ENCODE results near the gene CPSF4L.

CPSF4L gene

GRCh38 chr17:73232587-73233373 is 28.9 kb downstream of the CPSF4L start:
- no peak for DNase-seq (ENCODE audit: low read depth)

DNA sequence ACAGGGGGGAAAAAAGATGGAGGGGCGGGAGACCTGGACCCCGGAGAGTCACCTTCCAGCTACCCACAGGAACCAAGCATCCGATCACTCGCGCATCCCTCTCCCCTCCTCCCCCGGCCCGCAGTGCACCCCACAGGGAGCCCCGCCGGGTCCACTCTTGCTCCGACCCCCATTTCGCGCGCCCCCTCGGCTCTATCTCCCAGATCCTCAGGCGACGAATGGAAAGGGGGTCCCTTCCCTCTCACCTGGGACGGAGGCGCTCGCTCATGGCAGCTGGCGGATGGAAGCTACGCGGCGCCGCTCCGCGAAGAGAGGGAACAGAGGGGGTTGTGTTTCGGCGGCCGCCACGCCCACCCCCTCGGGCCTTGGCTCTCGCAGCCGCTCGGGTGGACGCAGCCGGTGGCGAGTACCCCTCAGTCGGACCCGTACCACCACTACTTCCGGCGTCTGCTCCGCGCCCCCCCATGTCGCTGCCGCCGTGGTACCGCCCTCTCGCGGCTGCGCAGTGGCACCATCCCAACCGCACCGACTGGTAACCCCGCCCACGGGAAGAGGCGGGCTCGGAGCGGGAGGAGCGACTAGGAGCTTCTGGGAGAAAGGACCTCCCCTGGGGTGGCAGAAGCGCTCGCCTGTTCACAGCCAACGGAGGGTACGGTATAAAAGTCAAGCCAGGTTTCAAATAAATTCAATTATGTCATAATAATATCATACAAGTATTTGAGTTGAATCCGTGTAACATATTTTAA is 29.7 kb downstream of the CPSF4L start:
- peak; percentile 97 for DNase-seq (ENCODE audit: low read depth)

GRCh38 chr17:73231395-73231794 is 30.3 kb downstream of the CPSF4L start:
- DNase-seq (ENCODE audit: low read depth), result no peak

- no peak for DNase-seq (ENCODE audit: low read depth)
These were observed 31.6 kb downstream of the CPSF4L start for GRCh38 chr17:73230088-73230487.

GRCh38 chr17:73228748-73229236 is 32.9 kb downstream of the CPSF4L start:
- no peak for DNase-seq (ENCODE audit: low read depth)

DNA sequence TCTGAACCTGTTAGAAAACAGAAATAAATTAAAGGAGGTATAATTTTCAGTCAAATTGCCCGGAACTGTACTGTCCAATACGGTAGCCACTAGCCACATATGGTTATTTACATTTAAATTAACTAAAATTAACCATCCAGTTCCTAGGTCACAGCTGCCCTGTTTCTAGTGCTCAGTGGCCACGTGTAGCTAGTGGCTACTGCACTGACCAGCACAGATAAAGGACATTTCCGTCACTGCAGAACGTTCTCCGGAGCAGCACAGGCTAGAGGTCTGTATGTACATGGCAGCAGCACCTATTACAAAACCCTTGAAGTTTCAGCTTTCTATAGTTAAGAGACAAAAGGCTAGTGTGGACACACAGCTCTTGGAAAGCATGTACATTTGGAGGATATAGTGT is 33.7 kb downstream of the CPSF4L start:
- DNase-seq (ENCODE audit: low read depth), result no peak

DNA sequence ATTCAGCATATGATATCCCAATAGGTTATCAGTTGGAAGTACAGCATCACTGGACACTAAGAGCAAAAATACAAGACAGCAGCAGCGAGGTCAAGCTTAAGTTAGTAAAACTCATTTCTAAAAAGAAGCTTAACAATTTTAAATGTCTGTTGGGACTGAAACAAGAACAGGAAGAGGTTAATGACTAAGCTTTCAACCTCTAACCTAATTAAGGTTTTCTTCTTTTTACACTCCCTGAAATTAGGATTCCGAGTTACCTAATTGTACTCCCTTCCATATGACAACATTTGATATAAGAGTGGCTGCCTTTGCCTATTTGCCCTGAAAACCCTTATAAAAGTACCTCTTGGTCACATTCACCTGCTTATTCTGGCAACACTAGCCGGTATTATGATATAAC is 34.3 kb downstream of the CPSF4L start:
- no peak for DNase-seq (ENCODE audit: low read depth)

- no peak for DNase-seq (ENCODE audit: low read depth)
These were observed 35.0 kb downstream of the CPSF4L start for GRCh38 chr17:73226556-73227172.

- no peak for DNase-seq (ENCODE audit: low read depth)
These were observed 36.9 kb downstream of the CPSF4L start for GRCh38 chr17:73224663-73225305.

DNA sequence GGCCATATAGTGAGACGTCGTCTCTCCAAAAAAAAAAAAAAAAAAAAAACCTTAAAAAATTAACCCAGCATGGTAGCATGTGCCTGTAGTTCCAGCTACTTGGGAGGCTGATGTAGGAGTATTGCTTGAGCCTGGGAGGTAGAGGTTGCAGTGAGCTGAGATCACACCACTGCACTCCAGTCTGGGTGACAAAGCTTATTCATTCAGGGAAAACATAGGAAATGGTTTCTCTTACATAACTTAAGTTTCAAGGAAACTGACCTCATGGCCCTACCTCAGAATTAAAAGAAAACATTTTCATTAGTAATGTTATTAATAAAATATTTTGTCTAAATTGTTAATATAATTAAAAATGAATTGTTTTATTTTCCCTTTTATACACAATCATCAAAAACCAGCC is 37.4 kb downstream of the CPSF4L start:
- DNase-seq (ENCODE audit: low read depth), result no peak

GRCh38 chr17:73223626-73224230 is 38.0 kb downstream of the CPSF4L start:
- DNase-seq (ENCODE audit: low read depth), result no peak

- DNase-seq (ENCODE audit: low read depth), result no peak
These were observed 46.2 kb downstream of the CPSF4L start for GRCh38 chr17:73215447-73215846.

GRCh38 chr17:73214851-73215250 is 46.8 kb downstream of the CPSF4L start:
- no peak for DNase-seq (ENCODE audit: low read depth)

- no peak for DNase-seq (ENCODE audit: low read depth)
These were observed 47.7 kb downstream of the CPSF4L start for GRCh38 chr17:73214008-73214407.

DNA sequence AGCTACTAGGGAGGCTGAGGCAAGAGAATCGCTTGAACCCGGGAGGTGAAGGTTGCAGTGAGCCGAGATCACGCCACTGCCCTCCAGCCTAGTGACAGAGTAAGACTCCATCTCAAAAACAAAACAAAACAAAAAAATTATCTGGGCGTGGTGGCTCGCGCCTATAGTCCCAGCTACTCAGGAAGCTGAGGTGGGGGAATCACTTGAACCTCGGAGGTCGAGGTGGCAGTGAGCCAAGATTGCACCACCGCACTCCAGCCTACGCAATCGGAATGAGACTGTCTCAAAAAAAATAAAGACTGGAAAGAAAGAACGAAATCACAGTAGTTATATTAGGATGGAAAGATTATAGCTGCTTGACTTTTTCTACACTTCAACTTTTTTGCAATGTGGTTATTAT is 49.9 kb downstream of the CPSF4L start:
- DNase-seq (ENCODE audit: low read depth), result no peak

DNA sequence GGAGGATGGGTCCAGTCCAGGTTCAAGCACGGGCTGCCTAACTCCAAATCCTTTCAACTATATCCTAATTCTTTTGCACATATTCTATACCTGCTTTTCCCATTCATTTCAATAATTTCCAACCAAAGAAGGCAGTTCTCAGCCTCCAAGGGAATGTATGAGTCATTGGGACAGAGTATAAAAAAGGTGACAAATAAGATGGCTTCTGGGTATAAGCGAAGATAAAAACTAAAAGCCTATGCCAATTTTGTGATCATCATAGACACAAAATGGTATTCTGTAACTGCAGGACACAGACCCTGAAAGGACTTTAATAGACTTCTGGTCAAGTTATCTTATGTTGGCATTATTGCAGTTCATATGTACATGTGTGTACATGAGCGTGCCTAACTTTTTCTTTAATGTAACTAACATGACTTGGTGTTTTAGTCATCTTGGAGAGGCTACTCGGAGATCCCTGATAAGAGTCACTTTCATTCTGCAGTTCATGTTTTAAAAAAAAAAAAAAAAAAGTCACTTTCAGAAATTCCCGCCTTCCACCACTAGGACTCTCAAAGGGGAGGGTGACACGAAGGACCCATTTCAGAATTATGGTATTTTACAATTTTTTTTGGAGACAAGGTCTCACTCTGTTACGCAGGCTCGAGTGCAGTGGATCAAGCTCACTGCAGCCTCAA is 51.5 kb downstream of the CPSF4L start:
- DNase-seq (ENCODE audit: low read depth), result no peak

DNA sequence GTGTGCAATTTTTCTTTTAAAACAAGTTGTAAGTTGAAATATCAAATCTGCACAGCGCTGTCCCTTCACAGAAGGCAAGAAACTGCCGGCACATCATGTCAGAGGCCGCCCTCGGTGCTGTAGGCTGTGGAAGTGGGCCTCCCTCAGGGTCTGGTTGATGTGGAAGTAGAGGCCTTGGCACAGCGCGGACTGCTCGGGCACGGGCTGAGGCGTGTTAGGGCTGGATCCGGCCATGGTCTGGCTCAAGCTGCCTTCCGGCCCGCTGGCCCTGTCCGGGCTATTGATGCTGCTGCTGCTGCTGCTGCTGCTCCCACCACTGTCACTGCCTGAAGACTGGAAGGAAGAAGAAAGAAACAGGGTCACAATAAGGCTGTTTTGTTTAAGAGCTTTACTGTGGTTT is 52.2 kb downstream of the CPSF4L start:
- DNase-seq (ENCODE audit: low read depth), result no peak

GRCh38 chr17:73208139-73208827 is 53.4 kb downstream of the CPSF4L start:
- DNase-seq (ENCODE audit: low read depth), result no peak

GRCh38 chr17:73205459-73205961 is 56.2 kb downstream of the CPSF4L start:
- no peak for DNase-seq (ENCODE audit: low read depth)

DNA sequence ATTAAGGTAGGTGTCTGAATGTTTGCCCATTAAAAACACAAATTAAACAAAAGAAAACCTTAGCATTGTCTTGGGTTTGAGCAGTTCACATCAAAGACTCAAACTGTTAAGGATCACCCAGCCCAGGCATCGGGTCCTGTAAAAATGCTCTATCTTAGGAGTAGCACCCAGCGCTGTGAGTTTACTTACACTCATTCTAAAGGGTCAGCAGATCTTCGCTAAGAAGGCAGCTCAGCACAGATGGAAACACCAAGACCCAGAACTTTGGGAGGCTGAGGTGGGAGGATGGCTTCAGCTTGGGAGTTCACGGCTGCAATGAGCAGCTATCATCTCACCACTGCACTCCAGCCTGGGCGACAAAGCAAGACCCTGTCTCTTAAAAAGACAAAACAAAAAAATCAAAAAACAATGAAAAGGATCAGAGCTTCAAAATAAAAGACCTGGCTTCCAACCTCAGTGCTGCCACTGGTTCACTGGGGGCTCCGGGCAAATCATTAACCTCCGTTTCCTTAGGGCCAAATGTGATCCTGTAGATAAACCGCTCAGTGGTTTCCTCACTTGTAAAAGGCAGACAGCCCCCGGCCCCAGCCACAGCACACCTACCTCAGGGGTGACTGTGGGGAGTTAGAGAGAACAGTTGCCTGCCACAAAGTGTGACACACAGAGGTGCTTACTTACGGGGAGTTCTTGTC is 57.7 kb downstream of the CPSF4L start:
- DNase-seq (ENCODE audit: low read depth), result no peak

Data from activated T-cell treated with anti-CD3 and anti-CD28 coated beads for 1 hour (primary cell).